ENCODE measurements around the gene MACIR. TPM values are rescaled to one million over a fixed set of nuclear protein-coding genes. Genes with fewer than 3 reads are reported as not detected.

The MACIR gene
- total and polyA plus RNA-seq, 2 donors (not counting 3 experiments of a cell fraction or from before 2014, with no cell fraction given): 4.0 to 9.3 TPM

DNA sequence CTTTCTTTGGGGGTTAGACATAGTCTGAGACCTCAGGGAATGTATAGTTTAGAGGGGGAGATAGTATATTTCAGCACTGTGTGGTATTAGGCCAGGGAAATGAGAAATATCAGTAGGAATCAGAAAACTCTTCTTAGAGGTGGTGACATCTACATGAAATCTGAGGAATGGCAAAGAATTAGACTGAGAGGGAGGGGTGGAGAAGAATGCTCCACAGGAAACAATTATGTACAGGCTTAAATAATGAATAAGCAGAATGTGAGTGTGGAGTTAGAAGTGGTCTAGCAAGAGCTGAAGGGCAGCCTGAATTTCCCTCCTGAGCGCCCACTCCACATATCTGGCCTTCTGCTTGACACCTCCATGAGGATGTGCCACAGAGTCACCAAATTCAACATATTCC lies 3.6 kb upstream of the MACIR start:
- FAIRE-seq (no peak), DNase-seq (ENCODE audit: low read depth, low spot score) (no peak)
- TF ChIP-seq, protein P1, sequence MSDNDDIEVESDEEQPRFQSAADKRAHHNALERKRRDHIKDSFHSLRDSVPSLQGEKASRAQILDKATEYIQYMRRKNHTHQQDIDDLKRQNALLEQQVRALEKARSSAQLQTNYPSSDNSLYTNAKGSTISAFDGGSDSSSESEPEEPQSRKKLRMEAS (IDR thresholded peaks at IDR 0.05; ENCODE audit: insufficient read depth, insufficient read length): no peak
- no peak for TF ChIP-seq JUN (IDR thresholded peaks at IDR 0.05; ENCODE audit: borderline replicate concordance, insufficient read depth, insufficient read length, low read depth)
- no peak for TF ChIP-seq MYC (IDR thresholded peaks at IDR 0.05; ENCODE audit: low read depth, low read length)
- no peak for TF ChIP-seq POLR2A (IDR thresholded peaks at IDR 0.05; ENCODE audit: low read depth, low read length)
- TF ChIP-seq EZH2 (IDR thresholded peaks at IDR 0.05; ENCODE audit: borderline replicate concordance, low read depth, low read length, severe bottlenecking): no peak
- TF ChIP-seq GATA2 (IDR thresholded peaks at IDR 0.05; ENCODE audit: insufficient read depth, insufficient read length, low read depth, low read length): no peak
- no peak for TF ChIP-seq POLR2AphosphoS5 (IDR thresholded peaks at IDR 0.05; ENCODE audit: insufficient read depth, low read depth, low read length)
- TF ChIP-seq, protein P2, sequence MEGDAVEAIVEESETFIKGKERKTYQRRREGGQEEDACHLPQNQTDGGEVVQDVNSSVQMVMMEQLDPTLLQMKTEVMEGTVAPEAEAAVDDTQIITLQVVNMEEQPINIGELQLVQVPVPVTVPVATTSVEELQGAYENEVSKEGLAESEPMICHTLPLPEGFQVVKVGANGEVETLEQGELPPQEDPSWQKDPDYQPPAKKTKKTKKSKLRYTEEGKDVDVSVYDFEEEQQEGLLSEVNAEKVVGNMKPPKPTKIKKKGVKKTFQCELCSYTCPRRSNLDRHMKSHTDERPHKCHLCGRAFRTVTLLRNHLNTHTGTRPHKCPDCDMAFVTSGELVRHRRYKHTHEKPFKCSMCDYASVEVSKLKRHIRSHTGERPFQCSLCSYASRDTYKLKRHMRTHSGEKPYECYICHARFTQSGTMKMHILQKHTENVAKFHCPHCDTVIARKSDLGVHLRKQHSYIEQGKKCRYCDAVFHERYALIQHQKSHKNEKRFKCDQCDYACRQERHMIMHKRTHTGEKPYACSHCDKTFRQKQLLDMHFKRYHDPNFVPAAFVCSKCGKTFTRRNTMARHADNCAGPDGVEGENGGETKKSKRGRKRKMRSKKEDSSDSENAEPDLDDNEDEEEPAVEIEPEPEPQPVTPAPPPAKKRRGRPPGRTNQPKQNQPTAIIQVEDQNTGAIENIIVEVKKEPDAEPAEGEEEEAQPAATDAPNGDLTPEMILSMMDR (IDR thresholded peaks at IDR 0.05; ENCODE audit: extremely low read depth in 1 of 2, insufficient read depth in 1 of 2, low read depth in 1 of 2, low read length in 2 of 2): no peak
- TF ChIP-seq FOS (IDR thresholded peaks at IDR 0.05; ENCODE audit: borderline replicate concordance, insufficient read depth, low read length): no peak
- no TSS peak for BruUV-seq (replicated peaks)
- POLR2A ChIA-PET: no interaction called here
- Histone ChIP-seq H2AFZ (ENCODE audit: low read depth, low read length) (no peak overlapping the region), H3K9me1 (replicated peaks; ENCODE audit: control insufficient read depth, extremely low read depth, insufficient read depth, low read length) (no peaks in the 10 kb centered on the region), H3K79me2 (ENCODE audit: control insufficient read depth, insufficient read depth, low read length) (peaks cover 6% of the 10 kb centered on the region), H3K4me2 (ENCODE audit: insufficient read depth, low read length) (no peak overlapping the region), H3K9ac (replicated peaks; ENCODE audit: extremely low read depth, insufficient read depth, low read length) (no peak overlapping the region), H3K36me3 (ENCODE audit: control insufficient read depth in 2 of 2, extremely low read depth in 1 of 2, insufficient read depth in 2 of 2, low read length in 2 of 2) (no peaks in the 10 kb centered on the region), H4K20me1 (replicated peaks; ENCODE audit: control insufficient read depth, extremely low read depth, insufficient read depth, low read length) (no peaks in the 10 kb centered on the region), H3K9me3 (replicated peaks; ENCODE audit: control insufficient read depth, insufficient read depth, low read length) (no peaks in the 10 kb centered on the region), H3K27ac (ENCODE audit: insufficient read depth, low read depth, low read length) (no peak overlapping the region), H3K4me3 (replicated peaks in 1 of 3; ENCODE audit: insufficient read depth in 1 of 3, low read depth in 1 of 3, low read length in 3 of 3) (no peak overlapping the region), H3K4me1 (ENCODE audit: control insufficient read depth, extremely low read depth, insufficient read depth, low read length) (peaks cover 2% of the 10 kb centered on the region), H3K27me3 (ENCODE audit: control insufficient read depth in 2 of 2, insufficient read depth in 2 of 2, low read length in 2 of 2) (no peaks in the 10 kb centered on the region)
- dilution Hi-C loops (cut with MboI; ENCODE audit: extremely low pct_ligation_motif_present, low sequenced_read_pairs): no loop called here
- CTCF ChIA-PET: interaction anchor here (0.7 to 5.0 kb wide), 4 partner anchors 22 to 221 kb away, joined by 3 to 35 read pairs (median 8); no protein-coding TSS in a partner anchor
- intact Hi-C loops (cut with micrococcal nuclease): loop anchor here (5.0 kb wide), 1 partner anchor 307 kb away; the partner anchor contains the start of gene NUDT12
